SK-N-MC (cell line): ENCODE data around the gene DNAH14.
"Not testable (repeated sequence)": the region's sequence is repeated elsewhere in the genome, so short reads cannot be mapped to it uniquely, and the experiment has no call there.

Source experiments
- DNase-seq: peaks from one replicate; pipeline ENCODE4 v3.0.0-alpha.2; 2011; ENCODE audit warnings: low read depth, low spot score
- H3K27ac ChIP-seq: fragments of 200-600 bp; sonication (generic); 2 replicates; pipeline ENCODE4 v1.5.1; 2016; ENCODE audit warnings: mixed run types
- H3K36me3 ChIP-seq: fragments of 200-600 bp; sonication (generic); 2 replicates; pipeline ENCODE4 v1.6.1; 2017; ENCODE audit warnings: antibody characterized with exemption, low read length, mixed read lengths; ENCODE audit not compliant: insufficient read depth
- H3K4me3 ChIP-seq: fragments of 200-600 bp; sonication (generic); 2 replicates; pipeline ENCODE4 v1.5.1; 2016
- H3K9ac ChIP-seq: fragments of 200-600 bp; sonication (generic); 2 replicates; pipeline ENCODE4 v1.8.0; 2017; ENCODE audit warnings: mixed run types, mixed read lengths; ENCODE audit not compliant: insufficient read length
- H3K9me3 ChIP-seq: fragments of 200-600 bp; sonication (generic); 2 replicates; pipeline ENCODE4 v1.6.1; 2017; ENCODE audit warnings: low read depth, mild to moderate bottlenecking, antibody characterized with exemption, low read length, moderate library complexity, mixed read lengths
- EZH2 ChIP-seq: fragments of 200-600 bp; sonication (generic); IDR thresholded peaks from one replicate; pipeline ENCODE4 v1.6.1; 2017; ENCODE audit warnings: antibody characterized with exemption
- FOXP2 ChIP-seq: optimal IDR thresholded peaks from 2 replicates; pipeline ENCODE3; 2011; ENCODE audit warnings: mild to moderate bottlenecking, moderate library complexity; ENCODE audit not compliant: insufficient read depth; ENCODE audit errors: extremely low read length, control extremely low read depth
- POLR2AphosphoS5 ChIP-seq: IDR thresholded peaks from 2 replicates; pipeline ENCODE4 v1.6.1; 2012; ENCODE audit warnings: mild to moderate bottlenecking, low read depth, low read length, borderline replicate concordance

DNAH14 gene

DNA sequence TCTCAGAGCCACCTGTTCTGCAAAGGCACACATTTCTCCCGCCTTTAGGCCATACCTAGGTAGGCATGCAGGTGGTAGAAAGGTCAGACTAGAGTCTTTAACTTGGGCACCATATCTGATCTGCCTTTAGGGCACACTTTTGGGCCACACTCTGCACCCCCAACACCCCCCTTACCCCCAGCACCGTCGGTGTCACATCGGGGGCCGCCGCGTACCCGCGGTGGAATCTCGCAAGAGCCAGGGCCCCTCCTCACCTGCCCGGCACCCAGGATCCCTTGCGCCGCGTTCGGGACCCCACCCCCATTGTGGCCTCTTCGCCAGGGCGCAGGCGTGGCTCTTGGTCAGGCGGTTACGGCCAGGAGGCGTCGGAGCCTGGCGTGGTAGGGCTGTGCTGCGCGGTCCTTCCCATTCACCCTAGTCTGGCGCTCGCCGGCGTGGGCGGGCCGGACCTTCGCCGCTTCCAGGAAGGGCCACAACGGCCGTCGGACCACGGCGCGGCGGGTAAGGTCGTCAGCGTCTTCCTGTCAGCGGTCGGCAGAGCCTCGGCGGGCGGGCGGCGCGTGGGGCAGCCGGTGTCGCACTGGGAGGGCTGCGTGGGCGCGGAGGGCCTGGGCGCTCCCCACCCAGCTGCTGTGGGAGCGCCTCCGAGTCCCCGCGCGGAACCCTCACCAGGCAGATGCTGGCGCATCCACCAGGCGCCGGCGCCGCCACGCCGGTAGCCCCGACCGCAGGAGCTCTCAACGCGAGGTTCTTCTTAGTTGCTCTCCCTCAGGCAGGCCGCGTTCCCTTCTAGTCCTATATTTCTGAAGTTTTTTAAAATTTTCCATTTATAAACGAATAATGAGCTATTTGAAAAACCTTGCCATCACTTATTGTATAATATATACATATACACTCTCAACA is at the start of gene DNAH14:
Gene DNAH14, plus strand, starts transcription at position 341 of the 903 bp plus-strand sequence. CDS start 23,028 bp downstream, outside the sequence.
- no peak for DNase-seq
- no peaks in the 10 kb centered on the region for H3K36me3 ChIP-seq
- peak within 1 kb of the TSS; percentile 60 for H3K4me3 ChIP-seq
- H3K9ac ChIP-seq = no peak within 1 kb of the TSS
- H3K9me3 ChIP-seq = 0 out of 2 replicates have a peak, but pooled peaks cover 11% of the 10 kb centered on the region
- peak; percentile 34; the same call in 1 of the 2 replicates for TF ChIP-seq POLR2AphosphoS5
- TF ChIP-seq EZH2 = no peak
- no peak within 1 kb of the TSS for H3K27ac ChIP-seq

DNA sequence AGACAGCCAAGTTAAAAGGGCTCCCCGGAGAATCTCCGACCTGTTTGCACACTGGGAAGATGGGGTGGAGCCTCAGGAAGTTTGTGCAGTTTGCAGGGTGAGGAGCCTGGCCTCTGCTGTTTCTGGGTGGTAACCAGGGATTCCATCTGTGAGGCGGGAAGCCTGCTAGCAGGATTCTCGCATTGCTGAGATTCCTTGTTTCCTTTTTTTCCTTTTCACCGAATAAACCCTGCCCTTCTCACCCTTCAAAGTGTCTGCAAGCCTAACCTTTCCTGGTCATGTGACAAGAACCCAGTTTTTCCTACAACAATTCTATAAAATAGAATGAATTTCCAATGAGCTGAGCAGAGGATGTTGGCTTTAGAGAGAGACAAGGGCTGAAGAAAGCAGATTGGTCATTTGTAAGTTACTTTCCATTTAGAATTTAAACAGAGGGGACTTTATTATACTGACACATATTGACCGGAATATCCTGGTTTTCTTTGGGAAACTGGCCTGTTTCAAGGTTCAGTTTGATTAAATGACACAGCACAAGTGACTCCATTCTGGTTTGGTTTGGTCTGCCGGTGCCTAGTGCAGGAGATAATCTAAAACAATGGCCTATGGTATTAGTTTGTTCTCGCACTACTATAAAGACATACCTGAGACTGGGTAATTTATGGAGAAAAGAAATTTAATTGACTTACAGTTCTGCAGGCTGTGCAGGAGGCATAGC is 48.7 kb upstream of the DNAH14 start:
- TF ChIP-seq POLR2AphosphoS5 = no peak
- TF ChIP-seq EZH2 = no peak
- no peak for TF ChIP-seq FOXP2
- Histone ChIP-seq H3K4me3 (no peak overlapping the region), H3K36me3 (no peaks in the 10 kb centered on the region), H3K9me3 (no peaks in the 10 kb centered on the region), H3K9ac (no peak overlapping the region), H3K27ac (no peak overlapping the region)
- DNase-seq = no peak

DNA sequence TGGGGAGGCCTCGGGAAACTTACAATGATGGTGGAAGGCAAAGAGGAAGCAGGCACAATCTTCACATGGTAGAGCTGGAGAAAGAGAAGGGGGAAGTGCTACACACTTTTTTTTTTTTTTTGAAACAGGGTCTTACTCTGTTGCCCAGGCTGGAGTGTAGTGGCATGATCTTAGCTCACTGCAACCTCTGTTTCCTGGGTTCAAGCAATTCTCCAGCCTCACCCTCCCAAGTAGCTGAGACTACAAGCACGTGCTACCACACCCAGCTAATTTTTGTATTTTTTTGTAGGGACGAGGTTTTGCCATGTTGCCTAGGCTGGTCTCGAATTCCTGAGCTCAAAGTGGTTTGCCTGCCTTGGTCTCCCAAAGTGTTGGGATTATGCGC is 48.2 kb upstream of the DNAH14 start:
- H3K27ac ChIP-seq, H3K9me3 ChIP-seq, H3K9ac ChIP-seq, H3K36me3 ChIP-seq, H3K4me3 ChIP-seq, DNase-seq: not testable (repeated sequence)

DNA sequence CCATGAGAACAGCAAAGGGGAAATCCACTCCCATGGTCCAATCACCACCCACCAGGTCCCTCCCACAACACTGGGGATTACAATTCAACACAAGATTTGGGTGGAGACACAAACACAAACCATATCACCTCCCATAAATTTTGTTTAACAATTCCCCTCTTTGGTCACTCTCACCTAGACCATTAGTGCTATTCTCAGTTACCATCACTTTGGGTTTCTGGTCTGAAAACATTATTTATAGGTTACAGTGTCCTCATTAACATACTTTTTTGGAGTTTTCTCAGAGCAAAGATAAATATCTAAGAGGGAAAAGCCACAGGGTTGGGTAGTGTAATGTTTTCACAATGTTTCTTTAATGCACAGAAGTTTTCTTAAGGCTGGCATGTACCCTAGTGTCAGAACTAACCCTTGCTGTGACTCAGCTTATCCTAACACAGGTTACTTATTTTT is 47.7 kb upstream of the DNAH14 start:
- DNase-seq = no peak
- Histone ChIP-seq H3K9ac (no peak overlapping the region), H3K27ac (no peak overlapping the region), H3K4me3 (no peak overlapping the region), H3K36me3 (no peaks in the 10 kb centered on the region), H3K9me3 (no peaks in the 10 kb centered on the region)
- no peak for TF ChIP-seq FOXP2

DNA sequence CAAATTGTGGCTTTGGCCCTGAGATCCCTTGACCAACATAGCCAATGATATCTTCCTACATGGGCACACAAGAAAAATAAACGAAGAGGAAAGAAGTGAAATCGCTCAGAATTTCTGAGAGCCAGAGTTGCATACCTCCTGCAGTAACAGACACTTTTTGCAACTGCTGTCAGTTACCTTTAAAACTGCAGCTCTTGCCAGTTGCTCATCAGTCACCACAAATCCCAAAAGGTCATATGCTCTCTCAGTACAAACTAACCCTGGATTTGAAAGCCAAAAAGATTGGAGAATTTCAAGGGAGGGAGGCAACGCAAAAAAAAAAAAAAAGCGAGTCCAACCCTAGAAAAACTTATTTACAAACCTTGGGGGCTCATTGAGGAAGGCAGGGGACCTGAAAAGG is 47.2 kb upstream of the DNAH14 start:
- no peaks in the 10 kb centered on the region for H3K9me3 ChIP-seq
- H3K27ac ChIP-seq = no peak overlapping the region
- H3K9ac ChIP-seq = no peak overlapping the region
- H3K36me3 ChIP-seq = no peaks in the 10 kb centered on the region
- no peak for TF ChIP-seq EZH2
- H3K4me3 ChIP-seq = no peak overlapping the region
- no peak for DNase-seq

DNA sequence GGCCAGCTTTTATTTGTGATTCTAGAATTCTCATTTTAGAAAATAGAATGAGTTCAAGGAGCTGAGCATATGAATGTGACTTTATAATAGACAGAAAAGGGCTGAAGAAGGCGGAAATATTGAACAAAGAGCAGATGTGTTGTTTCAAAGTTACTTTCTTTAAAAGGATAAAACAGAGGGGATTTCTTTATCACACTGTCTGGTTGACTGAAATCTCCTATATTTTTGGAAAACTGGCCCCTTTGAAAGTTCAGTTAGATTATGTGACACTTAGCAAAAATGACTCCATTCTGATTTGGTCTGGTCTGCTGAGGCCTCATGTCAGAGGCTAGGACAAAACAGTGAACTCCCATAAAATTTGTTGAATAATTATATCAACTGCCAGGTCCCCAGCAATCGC is 46.4 kb upstream of the DNAH14 start:
- no peak overlapping the region for H3K27ac ChIP-seq
- H3K9me3 ChIP-seq = no peaks in the 10 kb centered on the region
- H3K9ac ChIP-seq = no peak overlapping the region
- H3K36me3 ChIP-seq = no peaks in the 10 kb centered on the region
- TF ChIP-seq POLR2AphosphoS5 = no peak
- no peak for TF ChIP-seq FOXP2
- no peak for TF ChIP-seq EZH2
- no peak overlapping the region for H3K4me3 ChIP-seq
- DNase-seq = no peak

DNA sequence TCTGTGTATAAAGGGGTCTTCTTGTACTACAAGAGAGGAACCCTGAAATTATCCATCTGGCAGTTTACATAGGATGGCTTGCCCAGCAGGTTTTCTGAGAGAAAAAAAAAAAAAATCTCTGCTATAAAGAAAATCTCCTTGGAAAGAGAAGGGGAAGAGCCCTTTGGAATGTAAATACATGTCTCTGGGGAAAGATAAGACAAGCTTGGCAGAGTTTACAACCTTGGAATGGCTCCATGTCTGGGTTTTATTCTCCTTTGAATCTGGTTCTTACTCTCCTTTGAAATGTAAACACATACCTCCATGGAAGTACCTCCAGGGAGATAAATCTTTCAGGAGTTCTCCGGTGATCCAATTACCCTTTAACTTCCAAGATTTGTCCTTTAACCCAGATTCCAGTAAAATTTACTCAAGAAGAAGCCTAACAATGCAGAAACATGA is 45.1 kb upstream of the DNAH14 start:
- DNase-seq = peak; percentile 26
- H3K36me3 ChIP-seq = no peaks in the 10 kb centered on the region
- no peaks in the 10 kb centered on the region for H3K9me3 ChIP-seq
- H3K27ac ChIP-seq = no peak overlapping the region
- no peak overlapping the region for H3K4me3 ChIP-seq
- no peak overlapping the region for H3K9ac ChIP-seq
- TF ChIP-seq POLR2AphosphoS5 (no peak), EZH2 (no peak), FOXP2 (no peak)

DNA sequence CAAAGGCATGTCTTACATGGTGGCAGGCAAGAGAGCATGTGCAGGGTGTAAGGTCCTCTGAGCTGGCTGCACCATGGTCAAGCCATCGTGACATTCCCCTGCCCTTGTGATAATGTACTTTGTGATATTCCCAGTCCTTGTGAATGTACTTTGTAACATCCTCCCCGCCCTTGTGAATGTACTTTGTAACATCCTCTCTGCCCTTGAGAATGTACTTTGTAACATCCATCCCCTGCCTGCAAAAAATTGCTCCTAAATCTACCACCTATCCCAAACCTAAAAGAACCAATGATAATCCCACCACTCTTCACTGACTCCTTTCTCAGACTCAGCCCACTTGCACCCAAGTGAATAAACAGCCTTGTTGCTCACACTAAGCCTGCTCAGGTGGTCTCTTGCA is 44.1 kb upstream of the DNAH14 start:
- H3K4me3 ChIP-seq, H3K27ac ChIP-seq, DNase-seq, H3K9me3 ChIP-seq, H3K9ac ChIP-seq, H3K36me3 ChIP-seq: not testable (repeated sequence)

DNA sequence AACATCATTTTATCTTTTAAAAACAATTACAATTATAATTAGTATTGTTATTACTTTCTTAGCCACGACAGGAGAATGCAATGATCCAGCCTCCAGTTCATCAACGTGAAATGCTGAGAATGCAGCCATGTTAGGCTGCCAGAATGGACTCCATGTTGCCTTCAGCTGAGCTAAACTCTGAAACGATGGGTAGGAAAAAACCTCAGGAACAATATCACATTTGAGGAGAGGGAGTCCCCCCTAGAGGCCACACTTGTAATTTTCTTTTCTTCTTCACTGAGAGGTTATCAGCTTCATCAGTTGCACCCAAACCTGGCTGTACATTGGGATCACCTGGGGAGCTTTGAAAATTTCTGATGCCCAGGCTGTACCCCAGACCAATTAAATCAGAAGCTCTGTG is 34.6 kb upstream of the DNAH14 start:
- DNase-seq = no peak
- no peak overlapping the region for H3K27ac ChIP-seq
- H3K9ac ChIP-seq = no peak overlapping the region
- H3K4me3 ChIP-seq = no peak overlapping the region
- no peaks in the 10 kb centered on the region for H3K36me3 ChIP-seq
- TF ChIP-seq EZH2 (no peak), POLR2AphosphoS5 (no peak), FOXP2 (no peak)
- H3K9me3 ChIP-seq = no peaks in the 10 kb centered on the region
